Measurements from ENCODE around the gene FXYD6.
"Not testable (repeated sequence)": the region's sequence is repeated elsewhere in the genome, so short reads cannot be mapped to it uniquely, and the experiment has no call there.

FXYD6 gene

GRCh38 chr11:117868815-117869561 lies 7.5 kb downstream of the FXYD6 start:
- DNase-seq (ENCODE audit: low spot score) = peak; percentile 37

GRCh38 chr11:117868088-117868487 lies 8.4 kb downstream of the FXYD6 start:
- DNase-seq (ENCODE audit: low spot score) = no peak

GRCh38 chr11:117866526-117866925 lies 9.9 kb downstream of the FXYD6 start:
- DNase-seq (ENCODE audit: low spot score) = peak; percentile 67

- DNase-seq (ENCODE audit: low spot score) = not testable (repeated sequence)
These were observed 10.9 kb downstream of the FXYD6 start for GRCh38 chr11:117865546-117865945.

GRCh38 chr11:117863383-117863782 lies 13.1 kb downstream of the FXYD6 start:
- DNase-seq (ENCODE audit: low spot score) = no peak

GRCh38 chr11:117862753-117863152 lies 13.7 kb downstream of the FXYD6 start:
- DNase-seq (ENCODE audit: low spot score) = no peak

- no peak for DNase-seq (ENCODE audit: low spot score)
These were observed 14.3 kb downstream of the FXYD6 start for GRCh38 chr11:117862019-117862725.

- DNase-seq (ENCODE audit: low spot score) = peak; percentile 87
These were observed 15.1 kb downstream of the FXYD6 start for GRCh38 chr11:117861151-117862018.

GRCh38 chr11:117860139-117860538 lies 16.3 kb downstream of the FXYD6 start:
- DNase-seq (ENCODE audit: low spot score) = no peak

GRCh38 chr11:117859488-117860112 lies 16.9 kb downstream of the FXYD6 start:
- no peak for DNase-seq (ENCODE audit: low spot score)

- DNase-seq (ENCODE audit: low spot score) = no peak
These were observed 17.4 kb downstream of the FXYD6 start for GRCh38 chr11:117859061-117859460.

- DNase-seq (ENCODE audit: low spot score) = no peak
These were observed 18.6 kb downstream of the FXYD6 start for GRCh38 chr11:117857734-117858414.

- DNase-seq (ENCODE audit: low spot score) = no peak
These were observed 20.4 kb downstream of the FXYD6 start for GRCh38 chr11:117855912-117856651.

- no peak for DNase-seq (ENCODE audit: low spot score)
These were observed 21.1 kb downstream of the FXYD6 start for GRCh38 chr11:117855186-117855845.

GRCh38 chr11:117852309-117852708 lies 24.1 kb downstream of the FXYD6 start:
- no peak for DNase-seq (ENCODE audit: low spot score)

- DNase-seq (ENCODE audit: low spot score) = peak; percentile 51
These were observed 24.6 kb downstream of the FXYD6 start for GRCh38 chr11:117851852-117852251.

- peak; percentile 59 for DNase-seq (ENCODE audit: low spot score)
These were observed 25.4 kb downstream of the FXYD6 start for GRCh38 chr11:117851106-117851505.

GRCh38 chr11:117849781-117850414 lies 26.6 kb downstream of the FXYD6 start:
- DNase-seq (ENCODE audit: low spot score) = no peak

- DNase-seq (ENCODE audit: low spot score) = peak; percentile 82
These were observed 32.6 kb downstream of the FXYD6 start for GRCh38 chr11:117843666-117844484.
